SK-N-MC (cell line): ENCODE measurements around the gene REC114.

Source experiments
- EZH2 ChIP-seq: fragments of 200-600 bp; sonication (generic); IDR thresholded peaks from one replicate; pipeline ENCODE4 v1.6.1; 2017; ENCODE audit warnings: antibody characterized with exemption
- FOXP2 ChIP-seq: optimal IDR thresholded peaks from 2 replicates; pipeline ENCODE3; 2011; ENCODE audit warnings: mild to moderate bottlenecking, moderate library complexity; ENCODE audit not compliant: insufficient read depth; ENCODE audit errors: extremely low read length, control extremely low read depth
- POLR2AphosphoS5 ChIP-seq: IDR thresholded peaks from 2 replicates; pipeline ENCODE4 v1.6.1; 2012; ENCODE audit warnings: mild to moderate bottlenecking, low read depth, low read length, borderline replicate concordance

DNA sequence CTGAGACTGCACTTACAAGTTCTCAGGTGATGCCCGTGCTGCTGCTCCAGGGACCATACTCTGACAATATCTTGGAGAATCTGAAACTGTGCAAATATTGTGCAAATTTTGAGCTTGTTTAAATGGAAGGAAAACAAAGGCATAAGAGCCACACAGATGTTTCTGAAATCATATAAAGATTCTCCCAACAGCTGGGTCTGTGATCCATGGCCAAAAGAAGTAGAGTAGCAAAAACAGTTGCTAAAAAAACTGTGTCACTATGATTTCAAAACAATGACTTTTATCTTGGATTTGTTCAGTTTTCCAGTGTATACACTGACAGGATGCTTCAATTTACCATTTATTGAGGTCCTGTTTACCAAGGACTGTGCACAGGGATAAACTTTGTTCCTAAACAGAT, 164.9 kb downstream of the REC114 start:
- TF ChIP-seq EZH2 (no peak), POLR2AphosphoS5 (no peak), FOXP2 (no peak)
